Activated gamma-delta T cell treated with Interleukin-2 at 50 U/mL for 16 hours (primary cell): ENCODE results near the gene BEST4.
"Not testable (repeated sequence)": the region's sequence is repeated elsewhere in the genome, so short reads cannot be mapped to it uniquely, and the experiment has no call there.

Experiments
- DNase-seq: peaks from one replicate; pipeline ENCODE4 v3.0.0-alpha.2; 2020

The BEST4 gene

DNA sequence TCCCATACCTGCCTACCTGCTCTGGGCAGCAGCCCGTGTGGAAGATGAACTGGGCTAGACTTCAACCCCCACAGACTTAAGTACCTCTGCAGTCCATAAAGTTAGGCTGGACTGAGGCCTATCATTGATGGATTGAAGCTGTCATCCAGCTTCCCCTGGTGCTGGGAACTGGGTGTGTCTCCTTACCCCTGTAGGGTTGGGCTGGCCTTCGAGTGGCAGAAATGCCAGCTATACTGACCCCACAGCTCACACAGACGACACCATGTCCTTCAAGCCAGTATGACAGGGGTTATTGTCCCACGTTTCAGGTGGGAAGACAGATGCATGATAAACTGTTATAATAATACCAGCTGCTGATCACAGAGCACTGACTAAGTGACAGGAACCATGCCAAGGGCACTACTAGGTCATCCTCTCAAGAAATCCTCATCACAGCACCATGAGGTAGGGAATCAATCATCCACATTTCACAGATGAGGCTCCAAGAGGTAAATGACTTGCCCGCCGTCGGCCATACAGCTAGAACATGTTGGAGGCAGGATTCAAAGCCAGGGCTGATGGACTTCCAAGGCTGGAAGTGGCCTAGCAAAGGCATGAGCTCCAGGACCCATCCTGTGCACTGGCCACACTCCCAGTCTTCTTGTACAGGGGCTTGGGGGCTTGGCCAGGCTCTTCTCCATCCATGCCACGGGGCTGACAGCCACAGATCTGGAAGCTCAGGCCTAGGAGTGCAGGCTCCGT, at the start of gene BEST4:
TSS of gene BEST4 (minus strand) at position 51 of the 741 bp plus-strand sequence. CDS start 465 bp downstream, outside the sequence.
- no peak for DNase-seq

DNA sequence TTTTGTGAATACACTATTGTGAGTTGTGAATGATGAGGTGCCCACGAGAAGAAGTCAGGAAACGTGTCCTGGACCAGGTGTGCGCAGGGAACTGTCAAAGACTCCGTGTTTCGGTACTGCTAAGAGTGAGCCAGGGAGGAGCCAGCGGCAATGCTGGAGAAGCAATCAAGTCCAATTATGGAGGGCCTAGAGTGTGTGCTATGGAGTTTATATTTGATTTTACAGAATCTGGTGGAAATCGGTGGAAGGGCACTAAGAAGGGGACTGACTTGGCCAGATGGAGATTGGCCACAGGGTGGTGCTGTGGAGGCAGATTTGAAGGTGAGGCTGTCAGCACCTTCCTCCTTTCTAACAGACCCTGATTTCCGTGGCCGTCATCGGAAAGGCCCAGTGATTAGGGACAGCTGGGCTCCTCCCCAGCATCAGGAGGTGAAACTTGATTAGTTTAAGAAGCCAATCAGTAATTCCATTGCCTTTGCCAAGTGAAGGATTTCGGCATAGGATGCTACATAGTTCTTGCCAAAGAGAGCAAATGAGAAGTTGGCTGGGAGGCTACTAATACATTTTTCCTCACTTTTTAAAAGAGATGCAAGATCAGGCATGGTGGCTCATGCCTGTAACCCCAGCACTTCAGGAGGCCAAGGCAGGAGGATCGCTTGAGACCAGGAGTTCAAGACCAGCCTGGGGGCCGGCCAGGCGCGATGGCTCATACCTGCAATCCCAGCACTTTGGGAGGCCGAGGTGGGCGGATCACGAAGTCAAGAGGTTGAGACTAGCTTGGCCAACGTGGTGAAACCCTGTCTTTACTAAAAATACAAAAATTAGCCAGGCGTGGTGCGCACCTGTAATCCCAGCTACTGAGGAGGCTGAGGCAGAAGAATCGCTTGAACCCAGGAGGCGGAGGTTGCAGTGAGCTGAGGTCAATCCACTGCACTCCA, 48.0 kb upstream of the BEST4 start:
- peak; percentile 89 for DNase-seq

DNA sequence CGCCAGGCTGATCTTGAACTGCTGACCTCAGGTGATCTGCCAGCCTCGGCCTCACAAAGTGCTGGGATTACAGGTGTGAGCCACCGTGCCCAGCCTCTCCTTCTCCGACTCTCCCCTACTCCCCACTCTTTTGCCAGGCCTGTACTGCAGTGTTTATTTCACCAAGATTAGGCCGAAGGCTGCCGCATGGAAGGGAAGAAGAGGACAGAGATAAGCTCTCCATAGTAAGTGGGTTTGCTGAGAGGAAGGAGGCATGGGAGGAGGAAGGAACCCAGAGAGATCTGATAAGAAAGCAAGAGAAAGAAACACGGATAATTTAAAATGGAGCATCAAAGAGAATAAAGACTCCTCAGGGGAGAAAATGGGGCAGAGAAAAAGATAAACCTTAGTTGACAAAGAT, 46.4 kb upstream of the BEST4 start:
- DNase-seq, result no peak

DNA sequence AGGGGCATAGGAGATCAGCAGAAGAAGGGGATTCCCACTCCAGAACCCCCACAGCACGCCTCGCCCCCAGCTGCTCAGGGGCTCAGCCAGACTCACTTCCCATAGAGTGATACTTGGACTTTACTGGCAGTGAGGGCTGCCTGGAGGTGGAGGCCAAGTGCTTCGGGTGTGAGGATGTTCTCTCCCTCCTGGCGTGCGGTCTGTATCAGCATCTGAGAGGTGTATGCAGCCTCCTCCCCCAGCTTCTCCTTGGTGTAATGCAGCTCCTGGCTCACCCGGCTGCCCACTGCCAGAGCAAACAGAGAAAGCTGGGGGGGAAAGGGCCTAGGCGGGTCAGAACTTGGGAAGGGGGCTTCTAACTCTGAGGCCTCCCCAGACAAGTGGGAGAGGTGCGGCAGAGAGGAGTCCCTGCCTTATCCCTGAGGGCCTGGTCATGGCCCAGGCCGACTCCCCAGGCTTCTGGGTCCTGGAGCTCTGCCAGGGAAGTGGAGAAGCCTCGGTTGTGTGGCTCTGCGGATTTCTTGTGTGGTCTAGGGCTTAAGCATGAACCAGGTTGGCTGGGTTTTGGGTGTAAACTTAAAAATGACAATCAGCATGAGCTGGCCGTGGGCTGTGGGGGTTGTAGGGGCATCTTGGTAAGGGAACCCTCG, 44.2 kb upstream of the BEST4 start:
- DNase-seq, result no peak

DNA sequence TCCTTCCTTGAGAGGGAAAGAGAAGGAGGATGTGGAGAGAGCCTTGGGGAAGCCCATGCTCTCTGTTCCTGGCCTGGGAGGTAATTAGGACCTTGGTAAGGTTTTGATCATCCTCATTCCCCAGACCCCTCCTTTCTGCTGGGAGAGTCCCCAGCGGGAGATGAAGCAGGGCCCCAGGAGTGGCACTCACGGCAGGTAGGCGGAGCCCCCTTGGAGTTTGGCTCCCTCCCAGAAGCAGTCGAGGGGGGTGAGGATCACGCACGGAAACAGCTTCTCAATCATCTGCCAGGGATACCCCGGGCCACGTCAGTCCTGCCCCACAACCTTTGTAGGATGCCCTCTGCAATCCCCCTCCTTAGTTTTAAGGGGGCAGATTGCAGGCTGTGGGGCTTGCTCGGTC, 43.5 kb upstream of the BEST4 start:
- no peak for DNase-seq

DNA sequence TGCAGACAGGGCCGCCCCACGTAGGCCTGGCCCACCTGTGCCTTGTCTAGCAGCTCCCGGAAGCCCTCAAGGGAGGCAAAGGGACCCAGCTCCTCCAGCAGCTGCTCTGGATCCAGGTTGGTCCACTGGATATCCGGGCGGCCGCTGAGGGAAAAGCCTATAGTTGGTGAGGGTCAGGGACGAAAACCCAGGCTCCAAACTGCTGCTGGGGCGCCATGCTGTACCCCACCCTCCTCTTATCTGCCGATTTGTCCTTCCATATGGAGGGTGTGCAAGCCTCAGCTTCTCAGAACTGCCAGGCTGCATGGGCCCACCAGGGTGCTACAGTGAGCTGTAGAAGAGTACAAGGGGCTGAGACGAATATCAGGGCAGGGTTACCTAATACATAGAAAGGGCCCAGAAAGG, 42.9 kb upstream of the BEST4 start:
- DNase-seq, result no peak

DNA sequence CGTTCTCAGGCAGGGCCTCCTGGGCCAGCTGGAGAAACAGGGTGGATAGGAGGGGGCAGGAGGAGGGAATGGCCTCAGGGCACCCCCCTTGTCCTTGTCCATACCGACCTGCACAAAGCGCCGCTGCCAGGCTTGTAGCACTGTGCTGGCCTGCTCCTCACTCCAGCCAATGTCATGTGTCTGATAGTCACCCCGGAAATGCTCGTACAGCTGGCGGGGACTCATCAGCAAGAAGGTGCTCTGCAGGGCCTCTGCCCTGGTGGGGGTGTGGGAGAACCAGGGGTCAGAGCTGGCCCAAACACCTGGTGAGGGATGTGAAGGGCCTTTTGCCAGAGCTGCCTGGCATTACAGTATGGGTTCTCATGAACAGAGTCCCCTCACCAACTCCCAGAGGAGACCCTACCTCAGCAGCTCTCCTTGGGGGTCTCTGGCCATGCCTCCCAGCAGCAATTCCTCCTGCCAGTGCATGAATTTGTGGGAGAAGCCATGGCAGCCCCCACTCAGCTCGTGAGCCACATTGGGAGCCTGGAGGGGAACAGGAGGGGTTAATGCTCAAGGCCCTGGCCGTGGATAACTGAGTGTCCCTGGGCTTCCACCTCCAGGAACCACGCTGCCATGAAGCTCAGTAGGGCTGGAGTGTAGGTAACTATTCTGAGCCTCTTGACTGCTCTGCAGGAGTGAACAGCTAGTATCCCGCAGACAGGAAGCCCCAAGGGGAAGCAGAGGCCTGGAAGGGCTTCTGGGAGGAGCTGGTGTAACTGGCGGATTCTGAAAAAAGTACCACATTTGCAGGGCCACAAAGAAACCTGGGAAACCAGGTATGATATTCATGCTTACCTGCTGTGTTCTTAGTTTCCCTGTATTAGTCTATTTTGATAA, 41.8 kb upstream of the BEST4 start:
- no peak for DNase-seq

DNA sequence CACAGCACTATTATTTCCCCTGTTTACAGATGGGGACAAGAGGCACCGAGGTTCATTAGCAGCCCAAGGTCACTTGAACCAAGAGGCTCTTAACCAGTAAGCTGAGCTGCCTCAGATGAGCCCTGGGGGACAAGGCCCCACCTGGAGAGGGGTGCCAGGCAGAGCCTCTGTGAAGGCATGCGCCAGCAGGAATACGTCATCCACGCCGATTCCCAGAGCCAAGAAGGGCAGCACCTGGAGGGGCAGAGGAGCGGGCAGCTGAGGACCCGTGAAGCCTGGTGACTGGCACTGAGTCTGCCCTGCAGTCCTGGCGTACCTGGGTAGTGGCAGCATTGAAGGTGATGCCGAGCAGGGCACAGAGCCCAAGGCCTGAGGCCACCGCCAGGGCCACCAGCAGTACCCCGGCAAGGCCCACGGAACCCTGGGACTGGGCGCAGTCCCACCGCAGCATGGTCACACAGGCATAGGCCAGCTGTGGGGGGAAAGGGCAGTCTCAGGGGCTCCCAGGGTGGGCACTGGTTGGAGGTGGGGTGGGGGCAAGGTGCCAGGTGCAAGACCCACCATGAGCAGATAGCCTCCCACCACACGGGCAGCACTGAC, 41.0 kb upstream of the BEST4 start:
- DNase-seq, result no peak

DNA sequence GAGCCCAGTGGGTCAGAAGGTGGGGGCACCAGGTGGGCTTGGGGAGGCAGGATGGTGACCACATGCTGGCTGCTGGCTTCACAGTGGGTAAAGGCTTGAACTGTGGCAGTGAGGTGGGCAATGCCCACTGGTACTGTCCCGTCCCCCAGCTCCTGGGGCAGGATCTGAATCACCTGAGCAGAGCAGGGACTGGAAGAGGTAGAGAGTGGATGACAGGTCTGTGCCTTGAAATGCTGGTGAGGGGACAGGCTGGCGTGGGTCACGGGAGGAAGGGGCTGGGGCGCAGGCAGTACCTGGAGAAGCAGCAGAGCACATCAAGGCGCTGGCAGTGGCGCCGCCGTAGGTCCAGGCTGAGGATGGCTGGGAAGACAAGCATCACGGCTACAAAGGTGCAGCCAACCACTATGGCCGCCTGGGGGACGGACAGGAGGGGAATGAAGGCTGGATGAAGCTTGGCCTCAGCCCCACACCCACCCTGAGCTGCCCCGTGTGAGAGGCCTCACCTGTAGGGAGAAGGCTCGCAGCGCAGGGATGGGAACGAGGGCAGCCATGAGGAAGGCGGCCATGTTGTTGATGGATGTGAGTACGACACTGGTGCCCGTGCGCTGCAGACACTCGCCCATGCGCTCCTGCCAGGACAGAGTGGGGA, 40.2 kb upstream of the BEST4 start:
- no peak for DNase-seq

DNA sequence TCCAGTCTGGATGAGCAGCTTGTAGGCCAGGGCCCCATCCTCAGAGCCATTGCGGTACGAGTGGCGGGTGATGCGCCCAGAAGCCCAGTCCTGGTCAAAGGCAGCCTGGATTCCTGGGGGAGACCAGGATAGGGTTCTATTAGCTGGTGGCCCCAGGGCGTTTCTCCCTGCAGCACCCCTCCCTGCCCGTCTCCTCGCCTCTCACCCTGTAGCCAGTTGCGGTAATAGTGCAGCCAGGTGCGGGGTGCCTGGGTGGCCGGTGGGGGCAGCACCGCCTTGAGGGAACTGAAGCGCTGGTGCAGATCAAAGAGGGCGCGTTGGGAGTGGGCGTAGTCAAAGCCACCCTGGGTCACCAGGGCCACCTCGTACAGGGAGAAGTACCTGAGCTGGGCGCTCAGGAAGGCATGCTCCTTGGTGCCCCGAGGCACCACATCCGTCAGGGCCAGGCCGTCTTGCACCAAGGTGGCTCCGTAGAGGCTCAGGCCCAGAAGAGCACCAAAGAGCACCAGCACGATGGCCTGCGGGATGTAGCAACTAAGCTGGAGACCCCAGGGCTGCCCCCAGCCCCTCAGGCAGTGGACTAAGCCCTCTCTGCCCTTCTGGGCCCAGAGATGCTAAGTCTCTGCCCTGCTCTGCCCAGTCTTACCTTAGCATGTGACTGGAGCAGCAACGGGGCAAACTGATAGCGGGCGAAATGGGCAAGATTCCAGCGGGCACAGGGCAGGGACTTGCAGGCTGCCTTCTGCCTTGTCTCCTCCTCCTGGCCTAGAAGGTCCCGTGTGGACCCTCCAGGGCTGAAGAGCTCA, 39.4 kb upstream of the BEST4 start:
- DNase-seq, result no peak

DNA sequence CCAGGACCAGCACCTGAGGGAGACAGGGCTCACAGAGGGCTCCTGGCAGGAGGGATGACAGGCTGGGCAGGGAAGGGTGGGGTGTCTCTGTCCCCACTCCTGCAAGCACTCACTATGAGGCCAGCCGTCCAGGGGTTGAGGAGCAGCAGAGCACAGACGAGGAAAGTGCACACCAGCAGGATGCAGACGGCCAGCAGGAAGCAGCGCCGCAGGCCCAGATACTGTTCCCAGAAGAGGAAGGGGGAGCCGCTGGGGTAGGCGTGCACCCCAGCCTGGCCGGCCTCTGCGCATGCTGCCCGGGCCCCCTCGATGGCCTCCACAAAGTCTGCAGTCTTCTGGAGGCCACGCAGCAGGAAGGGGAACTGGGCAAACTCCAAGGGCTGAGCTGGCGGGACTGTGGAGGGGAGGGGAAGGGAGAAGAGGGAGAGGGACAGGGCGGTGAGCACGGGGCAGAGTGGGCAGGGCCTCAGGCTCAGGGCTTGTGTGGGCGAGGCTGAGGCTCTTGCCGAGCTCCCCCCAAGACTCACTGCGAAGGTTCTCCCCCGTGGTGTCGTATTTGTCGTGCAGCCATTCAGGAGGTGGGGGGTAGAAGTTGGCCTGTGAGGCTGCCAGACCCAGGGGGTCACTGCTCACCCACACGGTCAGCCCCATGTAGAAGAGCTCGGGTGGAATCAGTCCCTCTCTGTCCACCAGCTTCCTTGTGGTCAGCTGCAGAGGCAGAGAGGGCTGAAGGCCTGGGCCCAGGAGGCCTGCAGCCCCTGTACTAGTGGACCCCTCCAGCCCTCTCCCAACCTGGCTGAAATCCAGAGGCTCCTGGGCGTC, 38.6 kb upstream of the BEST4 start:
- DNase-seq, result no peak

DNA sequence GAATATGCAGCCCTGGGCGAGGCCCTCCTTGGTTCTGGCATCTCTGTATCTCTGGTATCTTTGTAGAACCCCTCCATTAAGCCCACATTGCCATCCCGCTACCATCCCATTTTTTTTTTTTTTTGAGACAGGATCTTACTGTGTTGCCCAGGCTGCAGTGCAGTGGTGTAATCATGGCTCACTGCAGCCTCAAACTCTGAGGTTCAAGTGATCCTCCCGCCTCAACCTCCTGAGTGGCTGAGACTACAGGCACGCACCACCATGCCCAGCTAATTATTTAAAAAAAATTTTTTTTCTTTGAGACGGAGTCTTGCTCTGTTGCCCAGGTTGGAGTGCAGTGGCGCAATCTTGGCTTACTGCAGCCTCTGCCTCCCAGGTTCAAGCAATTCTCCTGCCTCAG, 36.4 kb upstream of the BEST4 start:
- not testable (repeated sequence) for DNase-seq

DNA sequence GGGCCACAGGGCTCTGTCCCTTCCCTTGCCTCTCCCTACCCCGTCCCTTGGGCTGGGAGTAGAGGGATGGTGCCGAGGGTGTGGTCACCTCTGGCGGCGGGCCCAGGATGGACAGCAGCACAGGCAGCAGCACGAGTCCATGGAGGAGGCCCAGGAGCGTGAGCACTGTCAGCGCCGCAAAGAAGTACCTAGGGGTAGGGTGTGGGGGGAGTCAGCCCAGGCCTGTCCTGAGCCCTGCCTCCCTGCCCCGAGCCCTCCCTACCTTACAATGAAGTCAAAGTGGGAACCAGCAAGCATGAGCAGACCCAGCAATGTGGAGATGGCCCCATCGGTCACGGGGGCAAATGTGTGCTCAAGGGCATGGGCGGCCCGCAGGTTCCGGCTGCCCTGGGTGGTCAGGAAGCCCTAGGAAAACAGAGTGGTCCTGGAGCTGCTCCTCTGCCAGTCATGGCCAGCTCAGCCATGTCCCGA, 35.0 kb upstream of the BEST4 start:
- DNase-seq, result no peak

DNA sequence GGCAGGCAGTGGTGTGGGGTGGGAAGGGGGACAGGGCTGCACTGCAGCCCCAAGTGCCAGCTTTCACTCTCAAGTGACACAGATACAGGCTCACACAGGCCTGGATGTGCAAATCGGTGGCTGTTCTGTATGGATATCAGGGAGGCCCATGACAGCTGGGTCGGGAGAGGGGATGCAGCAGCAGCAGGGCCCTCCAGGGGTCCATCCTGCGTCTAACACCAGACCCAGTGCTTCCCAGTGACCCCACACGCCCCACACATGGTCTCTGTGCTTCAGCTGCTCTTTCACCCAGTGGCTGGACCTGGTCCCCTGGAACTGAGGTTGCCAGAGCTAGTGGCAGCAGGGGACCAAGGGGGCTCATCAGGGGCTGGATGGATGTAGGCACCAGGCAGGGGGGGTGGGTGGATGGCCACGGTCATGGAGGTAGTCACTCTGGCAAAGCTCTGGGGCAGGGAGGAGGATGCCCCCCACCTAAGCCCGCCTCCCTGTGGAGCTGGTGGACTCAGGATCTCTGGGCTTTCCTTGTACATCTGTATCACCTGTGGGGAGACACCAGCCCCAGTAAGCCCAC, 34.2 kb upstream of the BEST4 start:
- no peak for DNase-seq

DNA sequence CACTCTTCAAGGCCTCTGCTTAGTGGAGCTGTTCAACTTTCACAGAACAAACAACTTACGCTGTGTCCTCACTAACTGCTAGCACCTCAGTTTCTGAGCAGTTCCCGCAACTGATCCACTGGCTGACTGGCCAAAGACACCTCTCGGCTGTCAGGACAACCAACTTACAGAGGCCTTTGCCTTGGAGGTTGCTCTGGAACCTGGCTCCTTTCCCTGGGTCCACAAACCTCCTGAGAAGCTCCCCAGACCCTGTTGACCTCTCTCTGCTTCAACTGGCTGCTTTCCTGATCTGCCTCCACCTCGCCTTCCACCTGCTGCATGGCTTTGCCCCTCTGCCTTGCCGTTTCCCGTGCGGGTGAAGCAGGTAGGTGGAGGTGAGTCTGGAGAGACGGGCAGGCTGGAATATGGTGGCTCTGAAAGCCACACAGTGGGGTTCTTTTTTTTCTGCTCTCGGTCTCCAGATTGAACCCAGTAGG, 33.3 kb upstream of the BEST4 start:
- DNase-seq, result no peak

DNA sequence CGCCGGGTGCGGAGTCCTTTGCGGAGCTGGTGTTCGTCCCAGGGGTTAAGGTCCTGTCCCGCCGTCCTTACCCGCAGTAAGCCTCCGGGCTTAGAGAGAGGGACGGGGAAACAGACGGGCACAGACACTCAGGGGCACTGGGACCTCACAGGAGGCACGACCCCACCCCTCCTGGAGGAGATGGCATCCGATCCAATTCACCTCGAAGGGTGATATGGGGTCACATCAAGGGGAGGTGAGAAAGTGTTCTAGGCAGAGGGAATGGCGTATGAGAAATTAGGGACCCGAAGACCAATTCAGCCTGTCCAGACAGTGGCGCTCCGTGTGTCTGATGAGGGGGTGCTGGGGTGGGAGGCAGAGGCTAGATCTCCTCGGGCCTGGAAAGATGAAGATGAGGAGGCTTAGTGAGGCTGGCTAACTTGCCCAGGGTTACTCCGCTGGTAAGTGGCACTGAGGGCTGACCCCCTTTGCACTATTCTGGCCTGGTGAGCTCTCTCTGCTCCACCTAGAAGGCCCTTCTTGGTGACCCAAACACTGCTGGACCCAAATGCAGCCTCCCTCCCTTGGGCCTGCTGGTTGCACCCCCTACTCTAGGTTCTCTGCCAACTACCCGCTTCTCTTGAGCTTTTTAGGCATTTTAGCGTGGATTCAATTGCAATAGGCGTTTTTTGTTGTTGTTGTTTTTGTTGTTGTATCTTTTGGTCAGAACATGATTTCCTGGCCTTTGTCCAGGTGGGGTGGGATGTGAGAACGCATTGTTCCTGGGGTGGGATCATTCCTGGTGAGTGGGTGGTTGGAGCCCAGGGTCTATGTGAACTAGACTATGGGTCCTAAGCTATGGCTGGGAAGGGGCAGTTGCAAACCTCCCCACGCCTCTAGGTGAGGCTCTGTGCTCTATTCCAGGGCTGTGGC, 32.6 kb upstream of the BEST4 start:
- DNase-seq, result no peak

DNA sequence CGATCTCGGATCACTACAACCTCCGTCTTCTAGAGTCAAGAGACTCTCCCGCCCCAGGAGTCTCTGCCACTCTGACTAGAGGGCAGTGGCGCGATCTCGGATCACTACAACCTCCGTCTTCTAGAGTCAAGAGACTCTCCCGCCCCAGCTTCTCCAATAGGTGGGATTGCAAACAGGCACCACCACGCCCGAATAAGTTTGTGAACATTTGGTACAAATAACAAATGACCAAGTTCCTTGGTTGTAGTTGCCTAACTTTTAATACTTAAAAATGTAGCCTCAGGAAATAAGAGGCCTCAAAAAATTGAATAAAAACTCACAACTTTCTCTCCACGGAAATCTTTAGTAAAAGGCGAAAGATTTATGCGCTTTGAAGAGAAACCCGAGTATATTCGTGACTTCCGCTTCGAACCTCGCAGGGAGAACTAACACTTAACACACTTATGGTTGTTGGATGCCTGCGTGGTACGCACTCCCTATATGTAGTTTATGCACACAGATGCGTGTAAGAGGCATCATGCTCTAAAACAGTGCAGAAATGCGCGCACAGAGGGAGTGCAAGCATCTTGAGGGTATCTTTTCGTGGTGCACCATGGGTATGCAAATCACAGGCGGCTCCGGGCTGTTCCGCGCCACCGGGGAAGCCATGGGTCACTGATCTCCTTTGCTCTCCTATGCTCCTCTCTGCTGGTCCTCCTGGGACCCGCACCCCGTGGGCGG, 31.8 kb upstream of the BEST4 start:
- DNase-seq, result peak; percentile 74
